AG04450 (cell line): ENCODE data around the gene CEP135. TPM values are rescaled to one million over a fixed set of nuclear protein-coding genes. Genes with fewer than 3 reads are reported as not detected.

ENCODE experiments used
- CTCF ChIA-PET: fragments of 300-600, 350-600 bp; formaldehyde crosslinking; extraction: SDS; loops from one replicate; lab custom pipeline; 2022; ENCODE audit warnings: antibody characterized with exemption, inconsistent platforms; lab: Charles Lee
- POLR2A ChIA-PET: fragments of 350-600 bp; formaldehyde crosslinking; extraction: SDS; loops from one replicate; lab custom pipeline; 2021; ENCODE audit warnings: antibody characterized with exemption, inconsistent platforms; lab: Yijun Ruan, JAX
- DNase-seq: peaks from one replicate; pipeline ENCODE4 v3.0.0-alpha.2; 2011; ENCODE audit warnings: low read depth, low spot score
- H3K27ac ChIP-seq: one replicate; pipeline ENCODE4 v1.5.1; 2012; ENCODE audit warnings: low read depth, low read length, control low read depth
- H3K27me3 ChIP-seq: one replicate; pipeline ENCODE4 v1.6.0; 2012; ENCODE audit warnings: low read length; ENCODE audit not compliant: control insufficient read depth, insufficient read depth
- H3K4me3 ChIP-seq: 2 replicates; pipeline ENCODE4 v1.5.1; 2011; ENCODE audit warnings: mild to moderate bottlenecking, low read depth, low read length, control low read depth
- H3K9me3 ChIP-seq: 2 replicates; pipeline ENCODE4 v1.5.1; 2012; ENCODE audit warnings: low read length; ENCODE audit not compliant: control insufficient read depth, insufficient read depth
- polyA plus RNA-seq: library from polyadenylated mRNA; depleted of rRNA; stranded (reverse); fragments of >200 nt; gene quantifications from 2 replicates; pipeline ENCODE4 v1.2.3, GENCODE V29; 2011
- TF ChIP-seq, protein P1 (sequence below): IDR thresholded peaks from 2 replicates; pipeline ENCODE4 v1.5.1; 2011; ENCODE audit warnings: low read depth, low read length, control low read depth, inconsistent platforms

CEP135 gene
- polyA plus RNA-seq, 1 experiment: 6.4 TPM

DNA sequence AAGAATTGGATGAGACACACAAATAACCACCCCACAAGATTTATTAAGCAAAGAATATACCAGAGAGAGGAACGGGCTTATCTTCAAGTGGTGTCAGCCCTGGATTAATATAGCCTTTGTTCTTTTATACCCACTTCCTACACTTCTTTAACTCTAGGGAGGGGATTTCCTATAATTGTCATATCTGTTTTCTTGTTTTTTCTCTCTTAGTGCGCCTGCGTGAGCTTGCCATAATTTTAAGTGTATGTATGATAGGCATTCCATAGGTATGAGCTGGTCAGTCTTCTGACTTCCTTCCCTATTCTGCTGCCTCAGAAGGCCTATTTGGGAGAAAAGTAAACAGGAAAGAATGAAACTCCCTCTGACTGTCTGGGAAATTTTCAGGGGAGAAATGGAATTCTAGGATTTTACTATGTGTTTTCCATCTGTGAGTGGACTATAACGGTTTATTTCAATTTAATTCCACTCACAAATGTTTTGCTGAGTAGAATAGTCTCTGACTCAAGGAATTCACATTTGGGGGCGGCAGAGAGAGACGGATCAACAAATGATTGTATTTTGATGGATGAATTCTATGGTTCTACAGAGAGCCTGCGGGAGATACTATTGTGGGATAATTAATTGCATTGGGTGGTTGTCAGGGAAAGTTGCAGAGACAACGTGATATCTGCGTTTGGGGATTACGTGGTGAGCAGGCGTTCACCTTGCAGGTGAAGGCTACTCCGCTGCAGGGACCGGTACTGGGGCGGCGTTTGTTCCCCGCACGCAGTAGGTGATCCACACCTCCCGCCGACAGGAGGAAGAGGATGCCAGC lies 626 bp upstream of the CEP135 start:
- TF ChIP-seq, protein P1, sequence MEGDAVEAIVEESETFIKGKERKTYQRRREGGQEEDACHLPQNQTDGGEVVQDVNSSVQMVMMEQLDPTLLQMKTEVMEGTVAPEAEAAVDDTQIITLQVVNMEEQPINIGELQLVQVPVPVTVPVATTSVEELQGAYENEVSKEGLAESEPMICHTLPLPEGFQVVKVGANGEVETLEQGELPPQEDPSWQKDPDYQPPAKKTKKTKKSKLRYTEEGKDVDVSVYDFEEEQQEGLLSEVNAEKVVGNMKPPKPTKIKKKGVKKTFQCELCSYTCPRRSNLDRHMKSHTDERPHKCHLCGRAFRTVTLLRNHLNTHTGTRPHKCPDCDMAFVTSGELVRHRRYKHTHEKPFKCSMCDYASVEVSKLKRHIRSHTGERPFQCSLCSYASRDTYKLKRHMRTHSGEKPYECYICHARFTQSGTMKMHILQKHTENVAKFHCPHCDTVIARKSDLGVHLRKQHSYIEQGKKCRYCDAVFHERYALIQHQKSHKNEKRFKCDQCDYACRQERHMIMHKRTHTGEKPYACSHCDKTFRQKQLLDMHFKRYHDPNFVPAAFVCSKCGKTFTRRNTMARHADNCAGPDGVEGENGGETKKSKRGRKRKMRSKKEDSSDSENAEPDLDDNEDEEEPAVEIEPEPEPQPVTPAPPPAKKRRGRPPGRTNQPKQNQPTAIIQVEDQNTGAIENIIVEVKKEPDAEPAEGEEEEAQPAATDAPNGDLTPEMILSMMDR: no peak
- POLR2A ChIA-PET: interaction anchor here (0.6 to 1.9 kb wide), 5 partner anchors 10 to 894 kb away, joined by 3 to 6 read pairs (median 3); partner anchors contain the start of gene PAICS
- DNase-seq: peak; percentile 93
- H3K27ac ChIP-seq: peak overlapping the region; percentile 99
- H3K4me3 ChIP-seq: peak overlapping the region; percentile 79
- CTCF ChIA-PET: interaction anchor here (0.8 to 2.7 kb wide), 46 partner anchors 8 to 888 kb away, joined by 3 to 53 read pairs (median 5); partner anchors contain the start of genes AASDH, PAICS and PPAT
- no peaks in the 10 kb centered on the region for H3K9me3 ChIP-seq
- no peaks in the 10 kb centered on the region for H3K27me3 ChIP-seq

DNA sequence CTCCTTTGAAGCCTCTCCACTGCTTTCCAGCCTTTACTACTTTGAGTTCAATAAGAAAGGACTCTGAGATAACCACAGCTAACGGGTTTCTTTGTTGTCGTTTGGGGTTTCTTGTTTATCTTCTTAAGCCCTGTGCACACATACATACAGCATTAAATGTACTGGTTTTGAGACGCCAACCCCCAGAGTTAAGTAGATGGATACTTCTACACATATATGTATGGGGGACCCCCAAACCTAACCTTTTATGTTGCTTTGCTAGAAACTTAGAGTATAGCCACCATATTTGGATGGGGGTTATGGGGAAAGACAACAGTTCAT lies 697 bp downstream of the CEP135 start:
- Histone ChIP-seq H3K4me3 (peak overlapping the region; percentile 79), H3K27ac (peak overlapping the region; percentile 99), H3K27me3 (no peaks in the 10 kb centered on the region), H3K9me3 (no peaks in the 10 kb centered on the region)
- CTCF ChIA-PET: interaction anchor here (0.6 to 2.7 kb wide), 51 partner anchors 8 to 887 kb away, joined by 3 to 53 read pairs (median 5); partner anchors contain the start of gene AASDH
- TF ChIP-seq, protein P1: no peak
- POLR2A ChIA-PET: interaction anchor here (0.6 to 1.9 kb wide), 9 partner anchors 8 to 487 kb away, joined by 3 to 6 read pairs (median 3); partner anchors contain the start of gene PAICS
- DNase-seq: no peak

DNA sequence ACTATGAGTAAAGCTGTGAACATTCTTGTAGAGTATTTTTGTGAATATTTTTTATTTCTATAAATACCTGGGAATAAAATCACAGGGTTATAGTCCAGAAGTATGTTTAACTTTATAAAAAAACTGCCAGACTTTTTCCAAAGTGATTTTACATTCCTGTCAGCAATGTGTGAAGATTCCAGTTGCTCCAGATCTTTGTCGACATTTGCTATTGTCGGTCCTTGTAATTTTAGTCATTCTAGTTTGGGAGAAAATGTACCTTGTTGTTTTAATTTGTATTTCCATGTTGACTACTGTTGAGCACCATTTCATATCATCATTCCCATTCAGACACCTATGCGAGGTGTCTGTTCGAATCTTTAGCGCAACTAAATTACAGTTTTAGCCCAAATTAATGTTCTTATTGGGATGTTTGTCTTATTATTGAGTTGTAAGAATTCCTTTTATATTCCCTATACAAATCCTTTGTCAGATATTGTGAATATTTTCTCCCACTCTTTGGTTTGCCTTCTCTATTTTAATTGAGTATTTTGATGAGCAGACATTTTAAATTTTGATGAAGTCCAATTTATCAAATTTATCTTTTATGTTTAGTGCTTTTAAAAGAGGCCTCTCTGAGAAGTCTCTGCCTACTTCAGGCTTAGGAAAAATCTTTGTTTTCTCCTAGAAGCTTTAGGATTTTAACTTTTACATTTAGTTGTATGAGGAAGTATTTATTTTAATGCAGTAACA lies 2.6 kb downstream of the CEP135 start:
- DNase-seq: no peak
- Histone ChIP-seq H3K27me3 (no peaks in the 10 kb centered on the region), H3K4me3 (no peak overlapping the region), H3K9me3 (no peaks in the 10 kb centered on the region), H3K27ac (no peak overlapping the region)
- TF ChIP-seq, protein P1: no peak
- POLR2A ChIA-PET: interaction anchor here (0.5 kb wide), 1 partner anchor 48 kb away, joined by 3 read pairs; no protein-coding TSS in a partner anchor
- CTCF ChIA-PET: no interaction called here

DNA sequence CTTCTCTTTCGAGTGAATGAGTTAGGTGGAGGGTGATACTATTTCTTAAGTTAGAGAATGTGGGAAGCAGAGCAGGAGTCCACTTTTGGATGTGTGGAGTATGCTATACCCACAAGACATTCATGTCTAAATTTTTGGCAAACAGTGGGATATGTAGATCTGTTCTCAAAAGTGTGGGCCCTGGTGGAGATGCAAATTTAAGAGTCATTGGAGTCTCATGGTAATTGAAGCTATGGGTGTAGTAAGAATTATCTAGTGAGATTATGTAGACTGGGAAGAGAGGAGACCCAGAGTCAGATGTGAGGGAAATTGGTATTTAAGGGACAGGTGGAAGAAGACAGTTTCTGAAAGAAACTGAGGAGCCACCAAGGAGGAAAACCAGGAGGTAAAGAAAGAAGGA lies 7.0 kb downstream of the CEP135 start:
- ChIA-PET POLR2A (interaction anchor here (0.7 kb wide), 1 partner anchor 366 kb away, joined by 3 read pairs; no protein-coding TSS in a partner anchor), CTCF (interaction anchor here (1.4 to 2.6 kb wide), 2 partner anchors 7 to 89 kb away, joined by 3 to 26 read pairs; partner anchors contain the start of gene CEP135)
- no peaks in the 10 kb centered on the region for H3K27me3 ChIP-seq
- H3K4me3 ChIP-seq: no peak overlapping the region
- DNase-seq: no peak
- H3K27ac ChIP-seq: no peak overlapping the region
- TF ChIP-seq, protein P1: no peak
- no peaks in the 10 kb centered on the region for H3K9me3 ChIP-seq
